Measurements from ENCODE around the gene SNX19. TPM values are rescaled to one million over a fixed set of nuclear protein-coding genes. Genes with fewer than 3 reads are reported as not detected.

SNX19 gene
- total RNA-seq, 4 donors from 2014 or later: 37.9 to 88.2 (median 72.0) TPM

- H3K27ac ChIP-seq: no peak overlapping the region
- ATAC-seq: no peak
- intact Hi-C loops (cut with DNase I; ENCODE audit: low total_unique reads) (no loop called here), in situ Hi-C loops (cut with MboI; ENCODE audit: low sequenced_read_pairs in 4 of 4) (no loop called here)
- no peaks in the 10 kb centered on the region for H3K36me3 ChIP-seq
- no peaks in the 10 kb centered on the region for H3K27me3 ChIP-seq
- DNase-seq: no peak
- no peak overlapping the region for H3K4me3 ChIP-seq
- H3K9me3 ChIP-seq: no peaks in the 10 kb centered on the region
- TF ChIP-seq, protein P1, sequence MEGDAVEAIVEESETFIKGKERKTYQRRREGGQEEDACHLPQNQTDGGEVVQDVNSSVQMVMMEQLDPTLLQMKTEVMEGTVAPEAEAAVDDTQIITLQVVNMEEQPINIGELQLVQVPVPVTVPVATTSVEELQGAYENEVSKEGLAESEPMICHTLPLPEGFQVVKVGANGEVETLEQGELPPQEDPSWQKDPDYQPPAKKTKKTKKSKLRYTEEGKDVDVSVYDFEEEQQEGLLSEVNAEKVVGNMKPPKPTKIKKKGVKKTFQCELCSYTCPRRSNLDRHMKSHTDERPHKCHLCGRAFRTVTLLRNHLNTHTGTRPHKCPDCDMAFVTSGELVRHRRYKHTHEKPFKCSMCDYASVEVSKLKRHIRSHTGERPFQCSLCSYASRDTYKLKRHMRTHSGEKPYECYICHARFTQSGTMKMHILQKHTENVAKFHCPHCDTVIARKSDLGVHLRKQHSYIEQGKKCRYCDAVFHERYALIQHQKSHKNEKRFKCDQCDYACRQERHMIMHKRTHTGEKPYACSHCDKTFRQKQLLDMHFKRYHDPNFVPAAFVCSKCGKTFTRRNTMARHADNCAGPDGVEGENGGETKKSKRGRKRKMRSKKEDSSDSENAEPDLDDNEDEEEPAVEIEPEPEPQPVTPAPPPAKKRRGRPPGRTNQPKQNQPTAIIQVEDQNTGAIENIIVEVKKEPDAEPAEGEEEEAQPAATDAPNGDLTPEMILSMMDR (IDR thresholded peaks at IDR 0.05 in 4 of 5, conservative IDR thresholded peaks at IDR 0.05 in 1 of 5): no peak
- TF ChIP-seq POLR2A (IDR thresholded peaks at IDR 0.05): no peak
- H3K4me1 ChIP-seq: peaks cover 38 to 39% of the 10 kb centered on the region in 2 donors
Observed at GRCh38 chr11:130832566-130833425, 83.5 kb downstream of the SNX19 start.

DNA sequence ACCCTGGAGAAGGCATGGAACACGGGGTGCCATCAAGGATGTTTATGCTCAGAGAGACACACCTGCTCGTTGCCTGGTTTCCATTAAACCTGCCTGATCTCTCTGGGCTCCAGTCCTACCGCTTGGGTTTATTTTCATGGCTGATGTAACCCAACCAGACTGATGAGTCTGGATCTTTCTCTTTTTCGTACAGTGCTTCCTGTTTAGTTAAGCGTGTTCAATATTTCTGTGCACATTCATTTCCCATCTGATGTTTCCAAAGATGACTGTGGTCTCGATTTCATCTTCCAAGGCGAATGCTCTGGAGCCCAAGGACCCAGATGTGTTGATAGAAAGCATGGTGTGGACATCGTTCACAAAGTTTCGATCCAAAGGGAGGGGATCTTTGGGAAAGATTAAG, 84.3 kb downstream of the SNX19 start:
- DNase-seq (no peak), ATAC-seq (no peak)
- Histone ChIP-seq H3K27ac (no peak overlapping the region), H3K36me3 (no peaks in the 10 kb centered on the region), H3K4me1 (peaks cover 42 to 47% of the 10 kb centered on the region in 2 donors), H3K27me3 (no peaks in the 10 kb centered on the region), H3K4me3 (no peak overlapping the region), H3K9me3 (no peaks in the 10 kb centered on the region)
- no peak for TF ChIP-seq POLR2A (IDR thresholded peaks at IDR 0.05)
- TF ChIP-seq, protein P1 (IDR thresholded peaks at IDR 0.05 in 4 of 5, conservative IDR thresholded peaks at IDR 0.05 in 1 of 5): no peak
- in situ Hi-C loops (cut with MboI; ENCODE audit: low sequenced_read_pairs in 4 of 4): no loop called here
- intact Hi-C loops (cut with DNase I; ENCODE audit: low total_unique reads): no loop called here

GRCh38 chr11:130831506-130831905, 84.8 kb downstream of the SNX19 start:
- no peak overlapping the region for H3K27ac ChIP-seq

DNA sequence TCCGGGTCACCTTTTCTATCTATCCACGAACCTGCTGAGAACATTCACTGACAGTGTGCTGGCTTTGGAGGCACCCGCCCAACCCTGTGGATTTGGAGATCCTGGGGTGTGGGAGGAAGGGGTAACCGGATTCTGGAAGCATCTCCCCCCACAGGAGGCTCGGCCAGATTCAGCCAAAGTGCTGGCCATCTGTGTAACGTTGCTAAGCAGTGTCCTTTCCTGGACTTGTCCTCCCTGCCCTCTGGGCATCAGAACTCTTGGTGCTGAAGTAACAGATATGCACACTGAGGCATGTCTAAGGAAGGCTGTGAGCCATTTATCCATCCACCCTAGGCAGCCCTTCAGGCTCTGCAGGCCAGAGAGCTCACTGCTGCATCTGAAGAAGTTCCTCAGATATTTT, 85.7 kb downstream of the SNX19 start:
- H3K9me3 ChIP-seq: no peaks in the 10 kb centered on the region
- in situ Hi-C loops (cut with MboI; ENCODE audit: low sequenced_read_pairs in 4 of 4) (no loop called here), intact Hi-C loops (cut with DNase I; ENCODE audit: low total_unique reads) (no loop called here)
- DNase-seq: no peak
- no peak overlapping the region for H3K4me3 ChIP-seq
- H3K27me3 ChIP-seq: no peaks in the 10 kb centered on the region
- TF ChIP-seq, protein P1 (IDR thresholded peaks at IDR 0.05 in 4 of 5, conservative IDR thresholded peaks at IDR 0.05 in 1 of 5): no peak
- no peak for TF ChIP-seq POLR2A (IDR thresholded peaks at IDR 0.05)
- peak; percentile 26 to 39 for ATAC-seq
- peak overlapping the region; percentile 10 to 62 (median 34) for H3K27ac ChIP-seq
- no peaks in the 10 kb centered on the region for H3K36me3 ChIP-seq
- peaks cover 42 to 47% of the 10 kb centered on the region in 2 donors for H3K4me1 ChIP-seq

More at GRCh38 chr11:130831506-130831905, 84.8 kb downstream of the SNX19 start:
- H3K4me3 ChIP-seq: no peak overlapping the region
- H3K36me3 ChIP-seq: no peaks in the 10 kb centered on the region
- H3K4me1 ChIP-seq: peaks cover 42 to 47% of the 10 kb centered on the region in 2 donors
- ATAC-seq (no peak), DNase-seq (no peak)
- in situ Hi-C loops (cut with MboI; ENCODE audit: low sequenced_read_pairs in 4 of 4) (no loop called here), intact Hi-C loops (cut with DNase I; ENCODE audit: low total_unique reads) (no loop called here)
- H3K27me3 ChIP-seq: no peaks in the 10 kb centered on the region
- H3K9me3 ChIP-seq: no peaks in the 10 kb centered on the region
- TF ChIP-seq, protein P1 (IDR thresholded peaks at IDR 0.05 in 4 of 5, conservative IDR thresholded peaks at IDR 0.05 in 1 of 5): no peak
- TF ChIP-seq POLR2A (IDR thresholded peaks at IDR 0.05): no peak

Data from gastrocnemius medialis (tissue), 4 donors.